Measurements from ENCODE around the gene SLC26A9. TPM values are rescaled to one million over a fixed set of nuclear protein-coding genes. Genes with fewer than 3 reads are reported as not detected.

The SLC26A9 gene
- total RNA-seq, 1 experiment from 2014 or later = 0.15 TPM

GRCh38 chr1:205974712-205975111 is 31.5 kb upstream of the SLC26A9 start (continued):
- TF ChIP-seq MAX (CRISPR knock-in tag; IDR thresholded peaks at IDR 0.05) = no peak
- TF ChIP-seq ZNF317 (CRISPR knock-in tag; IDR thresholded peaks at IDR 0.05; ENCODE audit: borderline replicate concordance, low read depth) = no peak

GRCh38 chr1:205973377-205974232 is 30.3 kb upstream of the SLC26A9 start:
- no peak for ATAC-seq
- POLR2A ChIA-PET = no interaction called here
- CTCF ChIA-PET = no interaction called here

GRCh38 chr1:205972491-205973168 is 29.4 kb upstream of the SLC26A9 start:
- ChIA-PET CTCF (interaction anchor here (0.5 kb wide), 1 partner anchor 12 kb away, joined by 3 read pairs; no protein-coding TSS in a partner anchor), POLR2A (no interaction called here)
- DNase-seq (ENCODE audit: low spot score) (no peak), ATAC-seq (peak; percentile 54)
- Mint-ChIP-seq H3K27me3 (ENCODE audit: low read depth) (peaks cover 3% of the 10 kb centered on the region; the same call in 1 of the 2 replicates), H3K9me3 (peaks cover 23% of the 10 kb centered on the region), H3K4me1 (peaks cover 5% of the 10 kb centered on the region; the same call in 1 of the 2 replicates), H3K36me3 (peaks cover 2% of the 10 kb centered on the region; the same call in 1 of the 2 replicates), H3K4me3 (no peak overlapping the region), H3K27ac (no peak overlapping the region)
- TF ChIP-seq JUN (CRISPR knock-in tag; IDR thresholded peaks at IDR 0.05) = no peak
- TF ChIP-seq NFYB (CRISPR knock-in tag; conservative IDR thresholded peaks at IDR 0.05; ENCODE audit: low read depth) = no peak
- TF ChIP-seq FOXJ3 (CRISPR knock-in tag; IDR thresholded peaks at IDR 0.05; ENCODE audit: borderline replicate concordance) = no peak
- no peak for TF ChIP-seq PRDM15 (CRISPR knock-in tag; IDR thresholded peaks at IDR 0.05)
- TF ChIP-seq MLX (CRISPR knock-in tag; IDR thresholded peaks at IDR 0.05) = no peak
- TF ChIP-seq ELF4 (CRISPR knock-in tag; IDR thresholded peaks at IDR 0.05; ENCODE audit: low read depth) = no peak
- TF ChIP-seq MAX (CRISPR knock-in tag; IDR thresholded peaks at IDR 0.05) = no peak
- TF ChIP-seq FOXP1 (CRISPR knock-in tag; IDR thresholded peaks at IDR 0.05; ENCODE audit: borderline replicate concordance) = no peak
- no peak for TF ChIP-seq USF2 (CRISPR knock-in tag; IDR thresholded peaks at IDR 0.05)
- TF ChIP-seq HMGA2 (CRISPR knock-in tag; IDR thresholded peaks at IDR 0.05) = no peak
- no peak for TF ChIP-seq MXD4 (CRISPR knock-in tag; IDR thresholded peaks at IDR 0.05; ENCODE audit: borderline replicate concordance)
- no peak for TF ChIP-seq ZNF317 (CRISPR knock-in tag; IDR thresholded peaks at IDR 0.05; ENCODE audit: borderline replicate concordance, low read depth)
- no peak for TF ChIP-seq FOXK1 (CRISPR knock-in tag; IDR thresholded peaks at IDR 0.05)

More at GRCh38 chr1:205973377-205974232, 30.3 kb upstream of the SLC26A9 start:
- Mint-ChIP-seq H3K4me1 (peaks cover 5% of the 10 kb centered on the region; the same call in 1 of the 2 replicates), H3K4me3 (no peak overlapping the region), H3K36me3 (peaks cover 2% of the 10 kb centered on the region; the same call in 1 of the 2 replicates), H3K27me3 (ENCODE audit: low read depth) (peaks cover 3% of the 10 kb centered on the region; the same call in 1 of the 2 replicates), H3K9me3 (peaks cover 23% of the 10 kb centered on the region), H3K27ac (no peak overlapping the region)
- no peak for TF ChIP-seq RELA (CRISPR knock-in tag; IDR thresholded peaks at IDR 0.05; ENCODE audit: borderline replicate concordance)
- no peak for TF ChIP-seq ARID4B (CRISPR knock-in tag; IDR thresholded peaks at IDR 0.05; ENCODE audit: borderline replicate concordance)
- TF ChIP-seq OVOL2 (CRISPR knock-in tag; IDR thresholded peaks at IDR 0.05; ENCODE audit: borderline replicate concordance) = no peak
- DNase-seq (ENCODE audit: low spot score) = no peak
